Measurements from ENCODE around the gene KIF20B.

DNA sequence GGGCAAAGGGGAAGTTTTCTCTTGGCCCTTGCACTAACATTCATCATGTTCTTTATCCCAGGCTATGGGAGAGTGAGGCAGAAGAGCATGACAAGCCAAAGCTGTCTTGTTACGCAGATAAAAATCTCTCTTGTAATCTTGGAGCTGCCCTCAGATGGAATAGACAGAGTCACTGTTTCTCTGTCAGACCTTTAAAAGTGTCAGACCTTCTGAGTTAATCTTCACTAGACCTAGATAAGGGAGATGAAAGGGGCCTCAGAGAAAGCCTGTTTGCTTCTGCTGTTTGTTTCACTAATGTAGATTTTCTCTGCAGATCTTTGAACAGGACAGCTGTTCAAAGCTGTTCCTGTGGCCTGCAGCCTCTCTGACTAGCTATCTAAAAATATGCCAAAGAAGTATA, 112.9 kb downstream of the KIF20B start:
- no peak for TF ChIP-seq POLR2AphosphoS5 (IDR thresholded peaks at IDR 0.05; ENCODE audit: borderline replicate concordance, low read depth, low read length)
- no peak for TF ChIP-seq EZH2 (IDR thresholded peaks at IDR 0.05)
